K562 (cell line): ENCODE data around the gene STT3B.

Experiments
- EZH2 ChIP-seq: IDR thresholded peaks from 2 replicates; pipeline ENCODE4 v1.6.1; 2012; ENCODE audit warnings: low read depth, mild to moderate bottlenecking, inconsistent platforms, low read length, borderline replicate concordance
- FOXO4 ChIP-seq: fragments of 450-650 bp; formaldehyde crosslinking; IDR thresholded peaks from 2 replicates; pipeline ENCODE4 v1.4.0; 2020; ENCODE audit warnings: mild to moderate bottlenecking, moderate library complexity
- GATAD2B ChIP-seq: fragments of 450-650 bp; IDR thresholded peaks from 2 replicates; pipeline ENCODE4 v1.6.1; 2017; ENCODE audit warnings: mild to moderate bottlenecking, borderline replicate concordance
- MGA ChIP-seq: fragments of 450-650 bp; IDR thresholded peaks from 2 replicates; pipeline ENCODE4 v1.6.1; 2016; ENCODE audit warnings: mild to moderate bottlenecking, moderate library complexity

GRCh38 chr3:31625358-31625757 is 92.6 kb downstream of the STT3B start:
- TF ChIP-seq GATAD2B = no peak
- TF ChIP-seq FOXO4 (CRISPR knock-in tag) = no peak
- no peak for TF ChIP-seq MGA
- no peak for TF ChIP-seq EZH2
